ENCODE data around the gene YPEL2.
"Not testable (repeated sequence)": the region's sequence is repeated elsewhere in the genome, so short reads cannot be mapped to it uniquely, and the experiment has no call there.

Gene YPEL2

GRCh38 chr17:59380474-59380873 is 49.0 kb downstream of the YPEL2 start:
- DNase-seq: no peak

DNA sequence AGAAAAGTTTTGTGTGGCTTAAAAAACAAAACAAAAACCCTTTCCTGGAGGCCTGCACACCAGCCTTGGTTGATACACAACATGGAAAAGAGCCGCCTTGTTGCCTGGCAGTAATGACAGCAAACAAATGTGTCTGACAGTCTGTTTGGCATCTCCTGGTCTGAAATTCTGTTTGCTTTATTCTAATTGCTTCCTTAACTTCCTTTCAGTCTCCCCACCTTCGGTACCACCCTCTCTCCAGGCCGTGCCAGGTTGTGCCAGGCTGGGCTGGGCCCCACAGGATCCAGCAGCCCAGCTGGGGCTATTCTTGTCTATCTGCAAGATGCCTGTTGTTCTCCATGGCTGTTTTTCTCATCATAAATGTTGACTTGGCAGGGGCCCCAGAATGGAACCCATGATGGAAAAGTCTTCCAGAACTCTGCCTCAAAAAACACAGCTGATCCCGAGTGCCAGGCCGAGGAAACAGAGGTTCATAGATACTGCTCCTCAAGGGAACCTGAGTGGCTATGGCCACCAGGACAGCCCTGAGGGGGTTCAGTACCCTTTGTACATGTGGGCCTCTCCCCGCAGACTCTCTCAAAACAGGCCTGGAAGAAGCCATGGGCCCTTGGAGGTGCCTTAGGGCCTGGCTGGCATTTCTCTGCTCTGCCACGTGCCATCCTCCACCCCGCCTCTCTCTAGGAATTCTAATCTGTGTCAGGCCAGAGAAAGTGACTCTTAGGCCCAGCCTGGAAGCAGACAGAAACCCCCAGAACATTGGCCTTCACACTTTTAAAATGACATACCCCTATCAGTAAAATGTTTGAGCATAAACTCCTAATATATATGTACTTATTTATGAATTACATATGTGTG is 50.5 kb downstream of the YPEL2 start:
- no peak for DNase-seq

DNA sequence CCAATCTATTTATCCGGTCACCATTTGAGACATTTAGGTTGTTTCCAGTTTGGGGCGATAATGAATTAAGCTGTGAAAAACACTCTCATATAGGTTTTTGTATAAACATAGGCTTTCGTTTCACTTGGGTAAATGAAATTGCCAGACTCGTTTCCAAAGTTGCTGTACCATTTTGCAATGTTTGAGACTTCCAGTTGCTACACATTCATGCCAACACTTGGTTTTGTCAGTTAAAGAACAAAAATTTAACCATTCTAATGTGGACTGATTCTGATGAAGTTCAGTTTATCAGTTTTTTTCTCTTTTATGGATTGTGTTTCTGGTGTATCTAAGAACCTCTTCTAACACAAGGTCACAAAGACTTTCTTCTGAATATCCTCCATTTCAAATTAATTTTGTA is 52.4 kb downstream of the YPEL2 start:
- no peak for DNase-seq

DNA sequence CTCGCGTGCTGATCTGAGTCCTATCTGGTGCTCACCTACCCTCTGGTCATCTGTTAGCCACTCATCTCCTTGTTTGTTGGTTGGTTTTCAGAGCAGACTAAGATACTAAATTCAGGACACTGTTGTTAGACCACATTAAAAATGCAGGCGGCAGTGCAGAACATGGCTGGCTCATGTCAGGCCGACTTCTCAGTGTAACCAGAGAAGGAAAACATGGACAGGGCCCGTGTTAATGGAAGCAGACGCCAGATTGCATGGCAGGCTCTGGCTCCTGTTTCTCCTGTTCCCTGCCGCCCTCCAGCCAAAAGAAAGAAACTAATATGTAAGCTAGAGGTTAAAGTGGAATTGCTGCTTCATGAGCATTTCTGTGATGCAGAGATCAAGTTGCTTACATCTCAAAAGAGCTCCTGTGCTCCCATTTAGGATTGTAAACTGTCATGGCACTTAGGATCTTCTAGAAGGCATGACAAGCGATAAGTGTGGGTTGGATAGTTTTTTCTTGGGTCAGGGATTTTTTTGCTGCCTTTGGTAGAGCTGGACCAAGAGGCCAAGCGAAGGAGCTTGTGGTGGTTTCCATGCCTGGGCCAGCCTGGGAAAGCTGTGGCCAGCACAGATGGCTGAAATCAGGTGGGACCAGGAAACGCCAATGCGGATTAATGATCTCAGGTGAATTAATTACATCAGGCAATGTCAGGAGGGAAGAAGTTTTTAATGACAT is 56.1 kb downstream of the YPEL2 start:
- DNase-seq: no peak

- DNase-seq: no peak
These were observed 56.7 kb downstream of the YPEL2 start for GRCh38 chr17:59388069-59388556.

DNA sequence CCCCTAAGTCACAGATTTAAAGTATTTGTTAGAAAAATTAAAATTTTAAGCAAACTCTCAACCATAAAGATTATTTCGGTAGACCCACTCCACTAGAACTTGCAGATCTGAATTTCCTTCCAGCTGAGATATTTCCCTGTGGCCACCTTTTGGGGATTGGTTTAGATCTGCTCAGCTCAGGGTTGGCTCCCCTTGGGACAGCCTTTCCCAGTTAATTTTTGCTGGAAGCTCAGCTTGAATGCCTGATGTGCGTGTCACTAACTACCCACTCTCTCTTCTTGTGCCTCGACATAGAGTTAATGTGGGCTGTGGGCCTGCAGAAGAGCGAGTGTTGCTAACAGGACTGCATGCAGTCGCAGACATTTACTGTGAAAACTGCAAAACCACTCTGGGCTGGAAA is 57.6 kb downstream of the YPEL2 start:
- DNase-seq: no peak

DNA sequence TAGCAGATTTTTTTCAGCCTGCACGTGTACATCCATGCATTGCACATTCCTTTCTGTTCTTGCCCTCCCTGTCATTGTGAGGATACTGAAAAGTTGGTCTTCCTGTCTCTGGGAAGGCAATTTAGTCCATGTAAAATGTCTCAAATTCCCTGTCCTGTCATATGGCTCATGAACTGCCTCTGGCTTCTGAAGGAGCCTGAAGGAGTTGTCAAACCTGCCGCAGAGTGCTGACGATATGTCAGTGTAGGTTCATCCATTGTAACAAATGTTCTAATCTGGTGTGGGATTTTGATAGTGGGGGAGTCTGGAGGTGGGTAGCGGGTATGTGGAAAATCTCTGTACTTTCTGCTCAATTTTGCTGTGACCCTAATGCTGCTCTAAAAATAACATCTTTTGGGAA is 59.6 kb downstream of the YPEL2 start:
- DNase-seq: no peak

DNA sequence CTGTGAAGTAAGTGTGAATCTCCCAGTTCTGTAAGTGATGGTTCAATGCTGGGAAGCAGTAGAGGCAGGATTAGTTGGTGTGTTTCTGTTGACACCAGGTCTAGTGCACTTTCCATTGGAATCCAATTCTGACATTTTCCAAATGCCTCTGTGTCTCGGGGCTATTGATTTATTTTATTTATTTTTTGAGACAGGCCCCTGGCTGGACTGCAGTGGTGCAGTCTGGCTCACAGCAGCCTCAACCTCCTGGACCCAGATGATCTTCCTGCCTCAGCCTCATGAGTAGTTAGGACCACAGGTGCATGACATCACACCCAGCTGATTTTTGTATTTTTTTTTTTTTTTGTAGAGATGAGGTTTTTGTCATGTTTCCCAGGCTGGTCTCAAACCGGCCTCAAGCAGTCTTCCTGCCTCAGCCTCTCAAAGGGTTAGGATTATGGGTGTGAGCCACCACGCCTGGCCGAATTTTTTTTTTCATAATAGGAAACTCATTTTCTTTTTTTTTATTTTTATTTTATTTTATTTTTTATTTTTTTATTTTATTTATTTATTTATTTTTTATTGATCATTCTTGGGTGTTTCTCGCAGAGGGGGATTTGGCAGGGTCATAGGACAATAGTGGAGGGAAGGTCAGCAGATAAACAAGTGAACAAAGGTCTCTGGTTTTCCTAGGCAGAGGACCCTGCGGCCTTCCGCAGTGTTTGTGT is 61.7 kb downstream of the YPEL2 start:
- no peak for DNase-seq

DNA sequence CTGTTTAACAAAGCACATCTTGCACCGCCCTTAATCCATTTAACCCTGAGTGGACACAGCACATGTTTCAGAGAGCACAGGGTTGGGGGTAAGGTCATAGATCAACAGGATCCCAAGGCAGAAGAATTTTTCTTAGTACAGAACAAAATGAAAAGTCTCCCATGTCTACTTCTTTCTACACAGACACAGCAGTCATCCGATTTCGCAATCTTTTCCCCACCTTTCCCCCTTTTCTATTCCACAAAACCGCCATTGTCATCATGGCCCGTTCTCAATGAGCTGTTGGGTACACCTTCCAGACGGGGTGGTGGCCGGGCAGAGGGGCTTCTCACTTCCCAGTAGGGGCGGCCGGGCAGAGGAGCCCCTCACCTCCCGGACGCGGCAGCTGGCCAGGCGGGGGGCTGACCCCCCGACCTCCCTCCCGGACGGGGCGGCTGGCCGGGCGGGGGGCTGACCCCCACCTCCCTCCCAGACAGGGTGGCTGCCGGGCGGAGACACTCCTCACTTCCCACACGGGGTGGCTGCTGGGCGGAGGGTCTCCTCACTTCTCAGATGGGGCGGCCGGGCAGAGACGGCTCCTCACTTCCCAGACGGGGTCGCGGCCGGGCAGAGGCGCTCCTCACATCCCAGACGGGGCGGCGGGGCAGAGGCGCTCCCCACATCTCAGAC is 62.4 kb downstream of the YPEL2 start:
- not testable (repeated sequence) for DNase-seq

GRCh38 chr17:59396134-59396826 is 64.8 kb downstream of the YPEL2 start:
- DNase-seq: no peak

DNA sequence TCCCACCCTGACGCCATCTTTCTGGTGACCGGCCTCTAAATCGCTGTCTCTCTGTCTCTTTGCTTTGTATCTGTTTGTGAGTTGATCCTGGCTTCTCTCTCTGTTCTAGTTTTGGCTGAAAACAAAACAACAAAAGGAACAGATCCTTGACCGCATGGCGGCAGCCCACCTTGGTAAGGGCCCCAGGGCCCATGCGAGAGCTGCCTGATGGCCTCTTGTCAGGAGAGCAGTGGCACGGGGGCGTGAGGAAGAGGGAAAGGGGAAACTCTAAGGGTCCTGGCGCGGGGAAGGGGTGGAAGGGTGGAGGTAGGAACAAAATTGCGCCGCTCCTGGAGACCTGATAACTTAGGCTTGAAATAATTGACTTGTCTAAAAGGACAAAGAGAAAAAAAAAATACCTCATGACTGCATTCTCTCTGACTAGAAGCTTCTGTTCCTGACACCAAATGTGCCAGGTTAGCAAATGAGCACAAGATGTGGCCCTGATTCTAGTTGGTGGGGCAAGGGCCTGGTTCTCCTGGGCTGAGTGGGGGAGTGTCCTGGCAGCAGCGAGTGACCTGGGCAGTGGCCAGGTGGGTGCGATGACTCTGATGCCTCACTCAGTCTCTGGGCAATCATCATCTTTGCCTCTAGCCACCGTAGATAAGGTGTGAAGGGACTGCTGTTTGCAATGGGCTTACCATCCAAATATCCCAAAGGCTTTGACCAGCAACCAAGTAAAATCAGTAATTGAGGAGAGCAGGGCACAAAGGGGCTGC is 66.0 kb downstream of the YPEL2 start:
- DNase-seq: no peak

GRCh38 chr17:59399914-59400313 is 68.5 kb downstream of the YPEL2 start:
- no peak for DNase-seq

DNA sequence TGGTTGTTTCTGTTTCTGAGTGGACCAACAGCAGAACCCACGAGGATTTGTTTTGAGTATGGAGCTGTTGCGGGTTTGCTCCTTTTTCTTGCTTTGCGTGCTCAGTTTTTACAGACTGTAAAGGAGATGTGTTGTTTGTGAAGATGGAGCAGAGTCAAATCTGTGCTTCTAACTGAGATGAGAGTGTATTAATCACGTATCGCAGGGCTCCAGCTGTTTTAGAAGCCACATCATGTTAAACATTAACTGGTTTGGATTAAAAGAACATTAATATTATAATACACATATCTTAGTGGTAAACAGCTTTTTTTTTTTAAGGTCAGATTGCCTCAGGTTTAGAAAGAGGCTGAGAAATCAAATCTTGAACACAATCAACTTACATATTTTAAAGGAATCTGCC is 69.4 kb downstream of the YPEL2 start:
- no peak for DNase-seq

DNA sequence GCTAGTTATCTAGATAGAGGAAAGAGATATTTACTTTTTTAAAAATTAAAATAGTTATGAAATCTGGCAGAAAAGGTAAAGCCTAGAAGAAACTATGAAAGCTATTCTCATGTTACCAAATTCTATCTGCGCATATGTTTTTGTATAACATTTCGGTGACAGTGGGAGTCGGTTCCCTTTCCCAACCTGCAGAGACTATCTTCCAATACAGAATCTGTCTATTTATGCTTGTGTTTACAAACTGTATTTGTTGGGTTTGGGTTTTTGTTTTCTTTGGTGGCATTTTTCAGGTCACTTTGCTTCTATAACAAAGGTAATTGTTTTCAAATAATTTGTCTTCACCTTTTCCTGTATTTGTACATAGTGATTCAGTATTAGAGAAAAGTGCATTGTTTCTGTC is 69.8 kb downstream of the YPEL2 start:
- DNase-seq: no peak

GRCh38 chr17:59401725-59402124 is 70.3 kb downstream of the YPEL2 start:
- no peak for DNase-seq

GRCh38 chr17:59402760-59403159 is 71.3 kb downstream of the YPEL2 start:
- DNase-seq: no peak

DNA sequence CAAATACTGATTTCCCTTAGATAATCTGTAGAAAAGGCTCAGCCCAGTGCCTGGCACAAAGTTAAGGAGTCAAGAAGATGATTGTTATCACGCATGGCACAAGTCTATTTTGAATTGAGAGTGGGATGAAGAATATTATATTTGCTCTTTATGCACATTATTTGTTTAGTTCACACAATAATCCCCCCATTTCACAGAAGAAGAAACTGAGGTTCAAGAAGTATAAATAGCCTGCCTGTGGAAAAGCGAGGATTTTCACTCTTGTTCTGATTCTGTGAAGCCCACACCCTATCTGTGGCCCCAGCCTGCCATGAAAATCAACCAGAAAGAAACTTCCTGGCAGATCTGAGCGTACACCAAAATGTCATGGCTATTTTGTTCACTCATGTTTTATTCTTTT is 73.0 kb downstream of the YPEL2 start:
- no peak for DNase-seq

DNA sequence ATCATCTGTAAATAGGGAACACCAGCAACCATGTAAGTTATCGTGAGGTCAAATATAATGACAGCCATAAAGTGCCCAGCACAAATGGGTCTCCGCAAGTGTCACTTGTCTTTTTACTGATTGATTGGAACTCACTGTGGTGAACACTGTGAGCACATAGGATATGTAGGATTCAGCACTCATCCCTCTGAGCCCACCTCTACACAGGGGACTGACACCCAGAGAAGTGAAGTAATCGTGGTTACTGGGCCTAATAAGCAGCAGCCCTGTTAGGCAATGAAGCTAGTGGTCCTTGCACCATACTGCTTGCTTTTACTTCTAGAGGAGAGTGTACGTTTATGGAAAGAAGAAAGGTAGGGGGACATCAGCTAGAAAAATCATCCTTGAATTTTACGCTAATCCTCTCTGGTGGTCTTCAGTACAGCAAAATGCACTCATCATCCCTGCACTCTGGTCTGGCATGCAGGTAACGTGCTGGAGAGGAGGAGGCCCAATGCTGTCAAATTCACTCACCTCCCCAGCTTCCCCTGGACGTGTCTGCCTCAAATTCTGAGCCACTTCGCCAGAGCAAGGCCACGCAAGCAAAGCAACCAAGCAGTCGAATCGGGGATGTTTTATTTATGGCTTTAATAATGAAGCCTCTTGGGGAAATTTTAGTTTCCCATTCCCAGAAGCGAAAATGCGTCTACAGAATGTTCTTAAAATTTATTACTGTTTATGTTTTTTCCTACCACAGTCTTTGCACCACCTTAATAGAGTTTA is 74.7 kb downstream of the YPEL2 start:
- no peak for DNase-seq

DNA sequence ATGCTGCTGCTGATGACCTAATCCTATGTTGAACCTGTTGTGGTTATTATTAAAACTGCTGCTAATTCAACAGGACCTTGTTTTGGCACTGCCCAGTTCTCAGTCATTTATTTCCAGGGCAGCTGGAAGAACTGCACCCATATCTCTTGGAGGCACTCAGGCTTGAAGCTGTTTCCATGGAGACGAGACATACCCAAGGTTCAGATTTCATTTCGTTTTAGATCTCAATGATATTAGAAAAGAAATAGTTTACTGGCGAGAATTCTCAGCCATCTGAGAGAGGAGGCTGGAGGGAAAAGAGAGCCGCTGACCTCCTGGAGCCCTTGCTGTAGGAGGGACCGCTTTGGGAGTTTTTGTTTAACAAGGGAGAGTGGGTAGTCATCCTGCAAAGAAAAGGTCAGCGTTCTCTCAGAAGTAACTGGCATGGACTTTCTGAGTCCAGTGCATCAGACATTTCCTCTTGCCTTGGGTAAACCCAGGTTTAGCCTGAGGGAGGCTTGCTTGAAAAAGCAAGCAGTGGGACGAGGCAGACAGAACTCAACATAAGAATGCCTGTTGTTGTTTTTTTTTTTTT is 75.4 kb downstream of the YPEL2 start:
- no peak for DNase-seq

GRCh38 chr17:59409336-59410048 is 78.0 kb downstream of the YPEL2 start:
- no peak for DNase-seq
